Endothelial cell of umbilical vein (primary cell): Measurements from ENCODE around the gene DIP2C. TPM values are rescaled to one million over a fixed set of nuclear protein-coding genes. Genes with fewer than 3 reads are reported as not detected.

Experiments used
- BruUV-seq: library from RNA; stranded (reverse); fragments of 400-500 nt; replicated peaks from 2 replicates; lab custom pipeline; 2021; lab: Mats Ljungman, UMichigan
- CTCF ChIA-PET: fragments of 300-600, 350-600 bp; sonication (Branson Sonifier 250); formaldehyde crosslinking; loops from one replicate; lab custom pipeline; 2021; ENCODE audit warnings: antibody characterized with exemption, inconsistent platforms; lab: Charles Lee
- POLR2A ChIA-PET: fragments of 300-600, 350-600 bp; sonication (Branson Sonifier 250); formaldehyde crosslinking; loops from one replicate; lab custom pipeline; 2021; ENCODE audit warnings: antibody characterized with exemption, inconsistent platforms; lab: Charles Lee
- DNase-seq: peaks from one replicate; pipeline ENCODE4 v3.0.0-alpha.2; 2011; ENCODE audit warnings: low read depth, low spot score
- FAIRE-seq: peaks from 2 replicates; lab custom pipeline; 2011; peaks lifted over from hg19 to GRCh38; lab: Jason Lieb, UNC
- H2AFZ ChIP-seq: 2 replicates; pipeline ENCODE4 v1.6.0; 2012; ENCODE audit warnings: low read depth, low read length, control low read depth, inconsistent platforms
- H3K27ac ChIP-seq: 2 replicates; pipeline ENCODE4 v1.5.1; 2011; ENCODE audit warnings: low read depth, mild to moderate bottlenecking, control low read depth, low read length, moderate library complexity; ENCODE audit not compliant: insufficient read depth
- H3K27me3 ChIP-seq, 2 experiments: 2 replicates each; pipeline versions ENCODE4 v1.6.0 to v1.6.1; 2011; ENCODE audit warnings: low read length in 2 of 2, mixed read lengths in 1 of 2; ENCODE audit not compliant: control insufficient read depth in 2 of 2, insufficient read depth in 2 of 2
- H3K36me3 ChIP-seq, 2 experiments: 2 replicates in 1 of 2; 3 replicates in 1 of 2; pipeline ENCODE4 v1.5.1; 2011; ENCODE audit warnings: low read length in 2 of 2, mild to moderate bottlenecking in 1 of 2, moderate library complexity in 1 of 2; ENCODE audit not compliant: control insufficient read depth in 2 of 2, insufficient read depth in 2 of 2; ENCODE audit errors: extremely low read depth in 1 of 2
- H3K4me1 ChIP-seq: 3 replicates; pipeline ENCODE4 v1.5.1; 2011; ENCODE audit warnings: mild to moderate bottlenecking, low read length; ENCODE audit not compliant: control insufficient read depth, insufficient read depth; ENCODE audit errors: extremely low read depth
- H3K4me2 ChIP-seq: 2 replicates; pipeline ENCODE4 v1.6.1; 2011; ENCODE audit warnings: low read length, control low read depth, mixed read lengths; ENCODE audit not compliant: insufficient read depth
- H3K4me3 ChIP-seq, 3 experiments: fragments of 200-600 bp in 1 of 3; sonication (generic), shearing (Covaris generic) in 1 of 3; replicated peaks in 1 of 3; 2 replicates each; pipeline ENCODE4 v1.5.1; 2011 to 2016; ENCODE audit warnings: control low read depth in 3 of 3, low read length in 3 of 3, mild to moderate bottlenecking in 2 of 3, inconsistent platforms in 1 of 3, low read depth in 1 of 3, moderate library complexity in 1 of 3; ENCODE audit not compliant: insufficient read depth in 1 of 3
- H3K79me2 ChIP-seq: 2 replicates; pipeline ENCODE4 v1.6.0; 2012; ENCODE audit warnings: low read length, inconsistent platforms; ENCODE audit not compliant: control insufficient read depth, insufficient read depth
- H3K9ac ChIP-seq: replicated peaks from 2 replicates; pipeline ENCODE3; 2011; ENCODE audit warnings: low read length, control low read depth; ENCODE audit not compliant: insufficient read depth; ENCODE audit errors: extremely low read depth
- H3K9me1 ChIP-seq: replicated peaks from 3 replicates; pipeline ENCODE4 v1.6.0; 2011; ENCODE audit warnings: mild to moderate bottlenecking, low read length; ENCODE audit not compliant: control insufficient read depth, insufficient read depth; ENCODE audit errors: extremely low read depth
- H3K9me3 ChIP-seq: replicated peaks from 2 replicates; pipeline ENCODE4 v1.5.1; 2012; ENCODE audit warnings: low read length, inconsistent platforms; ENCODE audit not compliant: control insufficient read depth, insufficient read depth
- H4K20me1 ChIP-seq: replicated peaks from 2 replicates; pipeline ENCODE3; 2011; ENCODE audit warnings: mild to moderate bottlenecking, low read length; ENCODE audit not compliant: control insufficient read depth, insufficient read depth; ENCODE audit errors: extremely low read depth
- EZH2 ChIP-seq: IDR thresholded peaks from 2 replicates; pipeline ENCODE4 v1.6.1; 2012; ENCODE audit warnings: borderline replicate concordance, low read depth, mild to moderate bottlenecking, moderate library complexity, low read length, inconsistent platforms; ENCODE audit not compliant: severe bottlenecking
- FOS ChIP-seq: IDR thresholded peaks from 2 replicates; pipeline ENCODE4 v1.6.1; 2011; ENCODE audit warnings: mild to moderate bottlenecking, low read length, moderate library complexity, borderline replicate concordance; ENCODE audit not compliant: insufficient read depth
- GATA2 ChIP-seq: IDR thresholded peaks from 2 replicates; pipeline ENCODE4 v1.7.0; 2011; ENCODE audit warnings: low read depth, mild to moderate bottlenecking, moderate library complexity, mixed read lengths, low read length; ENCODE audit not compliant: insufficient read length, insufficient read depth
- JUN ChIP-seq: IDR thresholded peaks from 2 replicates; pipeline ENCODE4 v1.6.1; 2011; ENCODE audit warnings: borderline replicate concordance, low read depth; ENCODE audit not compliant: insufficient read length, insufficient read depth
- MAX ChIP-seq: IDR thresholded peaks from 2 replicates; pipeline ENCODE4 v1.6.1; 2011; ENCODE audit not compliant: insufficient read depth, insufficient read length
- MYC ChIP-seq: IDR thresholded peaks from one replicate; pipeline ENCODE4 v1.6.1; 2011; ENCODE audit warnings: mild to moderate bottlenecking, low read depth, low read length
- POLR2A ChIP-seq: IDR thresholded peaks from 2 replicates; pipeline ENCODE4 v1.6.1; 2012; ENCODE audit warnings: low read depth, mild to moderate bottlenecking, control low read depth, low read length
- POLR2AphosphoS5 ChIP-seq: IDR thresholded peaks from 2 replicates; pipeline ENCODE4 v1.6.1; 2012; ENCODE audit warnings: low read depth, mild to moderate bottlenecking, control low read depth, low read length, moderate library complexity; ENCODE audit not compliant: insufficient read depth
- dilution Hi-C: fragments of 300-500 bp; cut with MboI; formaldehyde crosslinking; loops from one replicate; pipeline ENCODE4 v1.15.0; 2019; ENCODE audit warnings: low sequenced_read_pairs; ENCODE audit not compliant: extremely low pct_ligation_motif_present
- intact Hi-C: fragments of 100-400 bp; cut with micrococcal nuclease; formaldehyde crosslinking; loops from one replicate; pipeline ENCODE4 v1.10.0; 2022
- polyA plus RNA-seq, 4 experiments: library from polyadenylated mRNA; depleted of rRNA in 3 of 4; stranded (reverse) in 3 of 4; unstranded in 1 of 4; fragments of >200 nt; gene quantifications; 2 replicates each; pipeline versions ENCODE4 v1.2.1 to v1.2.3, GENCODE V29; 2011 to 2012; ENCODE audit warnings: missing spikeins in 1 of 4
- total RNA-seq: library from RNA; stranded (reverse); gene quantifications from 2 replicates; pipeline ENCODE4 v1.2.3, GENCODE V29; 2021
- TF ChIP-seq, protein P1 (sequence below), 2 donors: IDR thresholded peaks; 1 replicate in 1 of 2; 2 replicates in 1 of 2; pipeline ENCODE4 v1.5.1; 2011; ENCODE audit warnings: low read length in 2 of 2, mild to moderate bottlenecking in 2 of 2, moderate library complexity in 2 of 2, control low read depth in 1 of 2, inconsistent platforms in 1 of 2, low read depth in 1 of 2; ENCODE audit not compliant: insufficient read depth in 1 of 2; ENCODE audit errors: extremely low read depth in 1 of 2

DIP2C gene
- total and polyA plus RNA-seq, 2 donors (not counting 3 experiments of a cell fraction or from before 2014, with no cell fraction given), result 3.6 to 10.7 TPM

DNA sequence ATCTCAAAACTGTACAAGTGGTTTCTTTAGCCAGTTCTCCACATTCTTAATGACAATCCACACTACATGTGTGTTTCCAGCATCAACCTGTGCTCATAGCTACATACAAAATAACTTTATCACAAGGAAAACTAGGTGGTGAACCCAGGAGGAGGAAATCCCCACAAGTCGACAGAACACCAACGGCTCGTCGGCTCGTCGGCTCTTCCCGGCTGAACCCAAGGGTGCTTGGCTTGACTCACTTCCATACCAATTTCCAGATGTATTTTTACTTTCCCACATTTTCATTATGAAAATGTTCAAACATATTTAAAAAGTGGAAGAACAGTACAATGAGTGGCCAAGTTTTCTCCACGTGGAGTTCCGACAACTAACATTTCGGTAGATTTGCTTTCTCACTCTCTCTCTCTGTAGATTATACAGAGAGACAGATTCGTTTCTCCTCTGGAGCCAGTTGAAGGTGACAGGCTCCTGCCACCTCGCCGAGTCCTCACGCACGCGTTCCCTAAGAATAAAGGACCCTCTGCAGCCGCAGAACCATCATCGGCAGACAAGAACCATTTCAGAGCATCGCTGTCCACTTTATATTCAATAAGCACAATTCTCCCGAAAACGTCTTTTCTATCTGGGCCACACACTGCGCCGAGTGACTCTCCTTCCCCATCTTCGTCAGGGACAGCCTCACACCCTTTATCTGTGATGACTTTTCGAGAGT lies 53.3 kb downstream of the DIP2C start:
- no peaks in the 10 kb centered on the region for H3K36me3 ChIP-seq
- DNase-seq, result no peak
- TF ChIP-seq EZH2, result no peak
- no peak for TF ChIP-seq MAX
- TF ChIP-seq POLR2AphosphoS5, result no peak
- TF ChIP-seq, protein P1, sequence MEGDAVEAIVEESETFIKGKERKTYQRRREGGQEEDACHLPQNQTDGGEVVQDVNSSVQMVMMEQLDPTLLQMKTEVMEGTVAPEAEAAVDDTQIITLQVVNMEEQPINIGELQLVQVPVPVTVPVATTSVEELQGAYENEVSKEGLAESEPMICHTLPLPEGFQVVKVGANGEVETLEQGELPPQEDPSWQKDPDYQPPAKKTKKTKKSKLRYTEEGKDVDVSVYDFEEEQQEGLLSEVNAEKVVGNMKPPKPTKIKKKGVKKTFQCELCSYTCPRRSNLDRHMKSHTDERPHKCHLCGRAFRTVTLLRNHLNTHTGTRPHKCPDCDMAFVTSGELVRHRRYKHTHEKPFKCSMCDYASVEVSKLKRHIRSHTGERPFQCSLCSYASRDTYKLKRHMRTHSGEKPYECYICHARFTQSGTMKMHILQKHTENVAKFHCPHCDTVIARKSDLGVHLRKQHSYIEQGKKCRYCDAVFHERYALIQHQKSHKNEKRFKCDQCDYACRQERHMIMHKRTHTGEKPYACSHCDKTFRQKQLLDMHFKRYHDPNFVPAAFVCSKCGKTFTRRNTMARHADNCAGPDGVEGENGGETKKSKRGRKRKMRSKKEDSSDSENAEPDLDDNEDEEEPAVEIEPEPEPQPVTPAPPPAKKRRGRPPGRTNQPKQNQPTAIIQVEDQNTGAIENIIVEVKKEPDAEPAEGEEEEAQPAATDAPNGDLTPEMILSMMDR (IDR thresholded peaks at IDR 0.05; ENCODE audit: extremely low read depth in 1 of 2, insufficient read depth in 1 of 2, low read depth in 1 of 2, low read length in 2 of 2), result no peak
- TF ChIP-seq POLR2A, result no peak
- no peak for TF ChIP-seq FOS
- no peak for TF ChIP-seq MYC
- TF ChIP-seq GATA2, result no peak
- TF ChIP-seq JUN, result no peak
- no peak overlapping the region for H3K4me3 ChIP-seq
- no peak overlapping the region for H3K4me2 ChIP-seq
- CTCF ChIA-PET, result no interaction called here
- no peak for FAIRE-seq
- intact Hi-C loops, result no loop called here
- no TSS peak for BruUV-seq
- no peaks in the 10 kb centered on the region for H4K20me1 ChIP-seq
- H3K9me3 ChIP-seq, result no peaks in the 10 kb centered on the region
- no peaks in the 10 kb centered on the region for H3K27me3 ChIP-seq
- dilution Hi-C loops, result no loop called here
- H3K9me1 ChIP-seq, result no peaks in the 10 kb centered on the region
- H3K9ac ChIP-seq, result no peak overlapping the region
- POLR2A ChIA-PET, result no interaction called here
- H3K4me1 ChIP-seq, result no peaks in the 10 kb centered on the region
- H3K27ac ChIP-seq, result no peak overlapping the region
- H3K79me2 ChIP-seq, result no peaks in the 10 kb centered on the region
- H2AFZ ChIP-seq, result no peak overlapping the region
